ENCODE measurements around the gene GABBR2.

DNA sequence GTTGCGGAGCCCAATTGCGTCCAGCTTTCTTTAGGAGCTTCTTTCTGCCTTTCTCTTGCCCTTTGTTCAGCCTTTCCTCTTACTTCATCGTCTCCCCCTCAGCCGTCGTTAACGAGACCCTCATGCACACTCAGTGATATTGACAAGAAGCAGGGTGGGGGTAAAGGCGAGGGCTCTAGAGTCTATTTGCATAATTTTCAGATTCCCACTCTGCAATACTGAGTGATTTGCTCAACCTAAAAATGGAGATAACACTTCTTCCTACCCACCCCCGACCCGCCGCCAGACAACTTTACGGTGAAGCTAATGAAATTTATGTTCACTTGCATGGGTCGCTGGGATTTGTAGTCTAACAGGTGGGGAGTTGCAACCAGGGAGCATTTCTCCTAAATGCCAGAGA lies 452.0 kb downstream of the GABBR2 start:
- TF ChIP-seq, protein P1, sequence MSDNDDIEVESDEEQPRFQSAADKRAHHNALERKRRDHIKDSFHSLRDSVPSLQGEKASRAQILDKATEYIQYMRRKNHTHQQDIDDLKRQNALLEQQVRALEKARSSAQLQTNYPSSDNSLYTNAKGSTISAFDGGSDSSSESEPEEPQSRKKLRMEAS (IDR thresholded peaks at IDR 0.05), result no peak
- TF ChIP-seq YY1 (IDR thresholded peaks at IDR 0.05; ENCODE audit: low read depth) (peak; percentile 27; the same call in 1 of the 2 replicates), NFIC (IDR thresholded peaks at IDR 0.05) (no peak), EGR1 (IDR thresholded peaks at IDR 0.05) (no peak), CEBPB (IDR thresholded peaks at IDR 0.05) (no peak)
